Measurements from ENCODE around the gene FARS2. TPM values are rescaled to one million over a fixed set of nuclear protein-coding genes. Genes with fewer than 3 reads are reported as not detected.

The FARS2 gene
- total and polyA plus RNA-seq, 2 donors (not counting 1 experiment from before 2014, with no cell fraction given) = 33.0 to 35.5 TPM

GRCh38 chr6:5215159-5215558 is 46.2 kb upstream of the FARS2 start:
- ATAC-seq (ENCODE audit: low read depth) (no peak), DNase-seq (no peak)
- no peaks in the 10 kb centered on the region for H3K9me3 Mint-ChIP-seq (ENCODE audit: insufficient read depth)
- intact Hi-C loops (cut with micrococcal nuclease) = loop anchor here (1.0 kb wide), 1 partner anchor 88 kb away; no protein-coding TSS in a partner anchor
- Histone ChIP-seq H3K4me2 (replicated peaks; ENCODE audit: low read depth, low read length, poor library complexity, severe bottlenecking) (no peak overlapping the region), H2AFZ (ENCODE audit: insufficient read depth, low read depth, low read length, poor library complexity, severe bottlenecking) (no peak overlapping the region), H3K9ac (ENCODE audit: low read length) (no peak overlapping the region), H3K36me3 (replicated peaks in 1 of 2; ENCODE audit: control extremely low read depth in 1 of 2, control insufficient read depth in 1 of 2, extremely low read depth in 1 of 2, insufficient read depth in 2 of 2, low read length in 1 of 2) (peaks cover 0 to 10% of the 10 kb centered on the region in 2 experiments), H3K27ac (ENCODE audit: low read length in 2 of 2) (no peak overlapping the region), H3K4me1 (ENCODE audit: control insufficient read depth in 2 of 2, insufficient read depth in 2 of 2, low read length in 2 of 2) (no peaks in the 10 kb centered on the region), H4K20me1 (ENCODE audit: control insufficient read depth, insufficient read depth, low read length, poor library complexity, severe bottlenecking) (no peaks in the 10 kb centered on the region), H3K79me2 (ENCODE audit: control insufficient read depth, insufficient read depth, low read length) (no peaks in the 10 kb centered on the region), H3K4me3 (ENCODE audit: control extremely low read depth in 1 of 5, extremely low read depth in 1 of 5, insufficient read depth in 1 of 5, low read depth in 2 of 5, low read length in 4 of 5) (no peak overlapping the region), H3K27me3 (replicated peaks in 1 of 4; ENCODE audit: control extremely low read depth in 1 of 4, control insufficient read depth in 3 of 4, insufficient read depth in 4 of 4, low read length in 3 of 4) (no peaks in the 10 kb centered on the region), H3K9me3 (ENCODE audit: control extremely low read depth in 1 of 3, control insufficient read depth in 2 of 3, insufficient read depth in 1 of 3, low read length in 2 of 3) (no peaks in the 10 kb centered on the region)
- H3K4me1 Mint-ChIP-seq = peaks cover 10% of the 10 kb centered on the region
- WGBS (ENCODE audit: insufficient coverage) = no CpG with 5 or more reads among the region's 2 CpGs
- H3K27me3 Mint-ChIP-seq = no peaks in the 10 kb centered on the region
- ChIA-PET CTCF (interaction anchor here (0.6 to 7.1 kb wide), 4 partner anchors 15 to 929 kb away, joined by 3 to 52 read pairs (median 4); no protein-coding TSS in a partner anchor), POLR2A (no interaction called here)
- H3K4me3 Mint-ChIP-seq = no peak overlapping the region
- no peak for TF ChIP-seq CTCF (IDR thresholded peaks at IDR 0.05)
- no peak for TF ChIP-seq EZH2 (IDR thresholded peaks at IDR 0.05; ENCODE audit: borderline replicate concordance, insufficient read depth, low read depth, low read length, poor library complexity, severe bottlenecking)
- no peak overlapping the region for H3K27ac Mint-ChIP-seq

- Mint-ChIP-seq H3K27me3 (no peaks in the 10 kb centered on the region), H3K4me1 (peaks cover 10% of the 10 kb centered on the region), H3K9me3 (ENCODE audit: insufficient read depth) (no peaks in the 10 kb centered on the region), H3K27ac (no peak overlapping the region), H3K4me3 (no peak overlapping the region)
- intact Hi-C loops (cut with micrococcal nuclease) = loop anchor here (1.0 kb wide), 1 partner anchor 88 kb away; no protein-coding TSS in a partner anchor
- Histone ChIP-seq H3K9ac (ENCODE audit: low read length) (no peak overlapping the region), H3K4me3 (ENCODE audit: control extremely low read depth in 1 of 5, extremely low read depth in 1 of 5, insufficient read depth in 1 of 5, low read depth in 2 of 5, low read length in 4 of 5) (no peak overlapping the region), H4K20me1 (ENCODE audit: control insufficient read depth, insufficient read depth, low read length, poor library complexity, severe bottlenecking) (no peaks in the 10 kb centered on the region), H3K27ac (ENCODE audit: low read length in 2 of 2) (no peak overlapping the region), H2AFZ (ENCODE audit: insufficient read depth, low read depth, low read length, poor library complexity, severe bottlenecking) (no peak overlapping the region), H3K27me3 (replicated peaks in 1 of 4; ENCODE audit: control extremely low read depth in 1 of 4, control insufficient read depth in 3 of 4, insufficient read depth in 4 of 4, low read length in 3 of 4) (no peaks in the 10 kb centered on the region), H3K4me1 (ENCODE audit: control insufficient read depth in 2 of 2, insufficient read depth in 2 of 2, low read length in 2 of 2) (no peaks in the 10 kb centered on the region), H3K4me2 (replicated peaks; ENCODE audit: low read depth, low read length, poor library complexity, severe bottlenecking) (peak overlapping the region; percentile 3), H3K79me2 (ENCODE audit: control insufficient read depth, insufficient read depth, low read length) (no peaks in the 10 kb centered on the region), H3K36me3 (replicated peaks in 1 of 2; ENCODE audit: control extremely low read depth in 1 of 2, control insufficient read depth in 1 of 2, extremely low read depth in 1 of 2, insufficient read depth in 2 of 2, low read length in 1 of 2) (peaks cover 0 to 10% of the 10 kb centered on the region in 2 experiments), H3K9me3 (ENCODE audit: control extremely low read depth in 1 of 3, control insufficient read depth in 2 of 3, insufficient read depth in 1 of 3, low read length in 2 of 3) (no peaks in the 10 kb centered on the region)
- POLR2A ChIA-PET = no interaction called here
- ATAC-seq (ENCODE audit: low read depth) (no peak), DNase-seq (peak; percentile 23)
- CTCF ChIA-PET = interaction anchor here (0.9 to 7.1 kb wide), 3 partner anchors 14 to 87 kb away, joined by 3 to 52 read pairs (median 3); no protein-coding TSS in a partner anchor
- WGBS (ENCODE audit: insufficient coverage) = 38% methylated on average over 6 of the region's 9 CpGs
- TF ChIP-seq EZH2 (IDR thresholded peaks at IDR 0.05; ENCODE audit: borderline replicate concordance, insufficient read depth, low read depth, low read length, poor library complexity, severe bottlenecking) (no peak), CTCF (IDR thresholded peaks at IDR 0.05) (no peak)
These were observed 45.5 kb upstream of the FARS2 start for GRCh38 chr6:5215799-5216198.
